HepG2 (cell line): ENCODE data around the gene ENTREP3. TPM values are rescaled to one million over a fixed set of nuclear protein-coding genes. Genes with fewer than 3 reads are reported as not detected.

ENCODE experiments used
- ATAC-seq: fragments of 200-7000 bp; cut with Tn5 transposase; 3 replicates; pipeline ENCODE4 v1.9.1; 2020; ENCODE audit warnings: mild to moderate bottlenecking, moderate library complexity
- BruUV-seq: library from RNA; stranded (reverse); fragments of 400-500 nt; replicated peaks from 2 replicates; lab custom pipeline; 2021; lab: Mats Ljungman, UMichigan
- CTCF ChIA-PET: fragments of 300-600 bp; formaldehyde crosslinking; extraction: SDS; loops from one replicate; lab custom pipeline; 2021; ENCODE audit warnings: low total read pairs, inconsistent platforms, low intra/inter-chr PET ratio; lab: Yijun Ruan, JAX
- POLR2A ChIA-PET: fragments of 350-600 bp; sonication (Branson Sonifier 250); formaldehyde crosslinking; loops from one replicate; lab custom pipeline; 2020; ENCODE audit warnings: antibody characterized with exemption, inconsistent platforms; lab: Yijun Ruan, JAX
- DNase-seq: peaks from one replicate; pipeline ENCODE4 v3.0.0-alpha.2; 2015; ENCODE audit warnings: low spot score
- FAIRE-seq: peaks from 3 replicates; lab custom pipeline; 2011; peaks lifted over from hg19 to GRCh38; lab: Jason Lieb, UNC
- H2AFZ ChIP-seq: one replicate; pipeline ENCODE4 v1.6.1; 2011; ENCODE audit warnings: low read length, inconsistent platforms
- H3K27ac ChIP-seq: fragments of 300-600 bp; 3 replicates; pipeline ENCODE4 v1.8.0; 2011; ENCODE audit warnings: mixed run types, mild to moderate bottlenecking, mixed read lengths, low read length, inconsistent platforms; ENCODE audit not compliant: insufficient read depth; ENCODE audit errors: extremely low read length
- H3K27me3 ChIP-seq, 2 experiments: fragments of 200-600 bp in 1 of 2; 2 replicates in 1 of 2; 3 replicates in 1 of 2; pipeline versions ENCODE4 v1.6.0 to v1.8.0; 2011; ENCODE audit warnings: low read length in 2 of 2, mild to moderate bottlenecking in 2 of 2, moderate library complexity in 2 of 2, inconsistent platforms in 1 of 2; ENCODE audit not compliant: insufficient read depth in 2 of 2, control insufficient read depth in 1 of 2
- H3K36me3 ChIP-seq, 2 experiments: fragments of 200-600 bp in 1 of 2; replicated peaks in 1 of 2; 2 replicates in 1 of 2; 3 replicates in 1 of 2; pipeline versions ENCODE4 v1.5.1 to v1.8.0; 2011; ENCODE audit warnings: low read length in 2 of 2, inconsistent platforms in 1 of 2; ENCODE audit not compliant: insufficient read depth in 2 of 2, control insufficient read depth in 1 of 2
- H3K4me1 ChIP-seq: 2 replicates; pipeline ENCODE4 v1.5.1; 2012; ENCODE audit warnings: low read length, inconsistent platforms; ENCODE audit not compliant: insufficient read depth
- H3K4me2 ChIP-seq: 2 replicates; pipeline ENCODE4 v1.6.0; 2011; ENCODE audit warnings: low read depth, low read length, inconsistent platforms
- H3K4me3 ChIP-seq, 3 experiments: fragments of 200-600 bp in 1 of 3; sonication (generic), shearing (Covaris generic) in 1 of 3; replicated peaks in 1 of 3; 2 replicates each; pipeline ENCODE4 v1.5.1; 2011 to 2016; ENCODE audit warnings: low read length in 3 of 3, inconsistent platforms in 2 of 3, low read depth in 2 of 3, mild to moderate bottlenecking in 2 of 3, control low read depth in 1 of 3, mixed read lengths in 1 of 3; ENCODE audit not compliant: insufficient read depth in 1 of 3
- H3K79me2 ChIP-seq: one replicate; pipeline ENCODE4 v1.6.1; 2011; ENCODE audit warnings: low read length, inconsistent platforms; ENCODE audit not compliant: insufficient read depth
- H3K9ac ChIP-seq: 2 replicates; pipeline ENCODE4 v1.6.0; 2011; ENCODE audit warnings: mild to moderate bottlenecking, low read depth, low read length, inconsistent platforms; ENCODE audit not compliant: insufficient read depth
- H3K9me3 ChIP-seq: 2 replicates; pipeline ENCODE4 v1.5.1; 2012; ENCODE audit warnings: mild to moderate bottlenecking, low read length
- H4K20me1 ChIP-seq: 2 replicates; pipeline ENCODE4 v1.6.0; 2011; ENCODE audit warnings: inconsistent platforms, mild to moderate bottlenecking, low read length, moderate library complexity; ENCODE audit not compliant: insufficient read depth
- ADNP ChIP-seq: sonication (generic); formaldehyde crosslinking; IDR thresholded peaks from 2 replicates; pipeline ENCODE4 v1.4.0; 2020; ENCODE audit warnings: missing genetic modification reagents
- MED1 ChIP-seq: sonication (generic); formaldehyde crosslinking; IDR thresholded peaks from 2 replicates; pipeline ENCODE4 v1.4.0; 2020; ENCODE audit warnings: missing genetic modification reagents
- NFE2 ChIP-seq: sonication (generic); formaldehyde crosslinking; IDR thresholded peaks from 2 replicates; pipeline ENCODE4 v1.4.0; 2020; ENCODE audit warnings: missing genetic modification reagents
- NFE2L2 ChIP-seq: fragments of 150-350 bp; IDR thresholded peaks from 2 replicates; pipeline ENCODE4 v1.6.1; 2014; ENCODE audit warnings: low read length
- RARG ChIP-seq: sonication (generic); formaldehyde crosslinking; IDR thresholded peaks from 2 replicates; pipeline ENCODE4 v1.4.0; 2020; ENCODE audit warnings: low read depth, mild to moderate bottlenecking, missing genetic modification reagents
- SAP130 ChIP-seq: IDR thresholded peaks from 2 replicates; pipeline ENCODE4 v1.6.1; 2016; ENCODE audit warnings: low read depth
- SMARCE1 ChIP-seq: fragments of 450-650 bp; IDR thresholded peaks from 2 replicates; pipeline ENCODE4 v1.6.1; 2017; ENCODE audit warnings: borderline replicate concordance
- TARDBP ChIP-seq: sonication (generic); formaldehyde crosslinking; IDR thresholded peaks from 2 replicates; pipeline ENCODE4 v1.8.0; 2022; ENCODE audit warnings: mild to moderate bottlenecking, missing genetic modification reagents
- ZFY ChIP-seq: sonication (generic); formaldehyde crosslinking; IDR thresholded peaks from 2 replicates; pipeline ENCODE4 v1.4.0; 2020; ENCODE audit warnings: missing genetic modification reagents
- ZNF264 ChIP-seq: sonication (generic); formaldehyde crosslinking; IDR thresholded peaks from 2 replicates; pipeline ENCODE4 v1.4.0; 2020; ENCODE audit warnings: missing genetic modification reagents
- ZNF292 ChIP-seq: sonication (generic); formaldehyde crosslinking; IDR thresholded peaks from 2 replicates; pipeline ENCODE4 v1.8.1; 2022; ENCODE audit warnings: mild to moderate bottlenecking, low read depth, missing genetic modification reagents, borderline replicate concordance
- ZNF44 ChIP-seq: sonication (generic); formaldehyde crosslinking; IDR thresholded peaks from 2 replicates; pipeline ENCODE4 v1.5.1; 2020; ENCODE audit warnings: mild to moderate bottlenecking, missing genetic modification reagents
- ZNF614 ChIP-seq: IDR thresholded peaks from 2 replicates; pipeline ENCODE4 v1.6.1; 2018; ENCODE audit warnings: missing biosample characterization, missing genetic modification reagents, inconsistent platforms, borderline replicate concordance
- WGBS: methylation state at CpG from one replicate; pipeline ENCODE4 v1.1.6; 2017; ENCODE audit warnings: low lambda C conversion rate; 5-methylcytosine and 5-hydroxymethylcytosine counted together
- in situ Hi-C: cut with HindIII; loops from 2 replicates; pipeline ENCODE4 v1.10.0; 2017; ENCODE audit warnings: low pct_unique_long_range_greater_than_20kb; ENCODE audit not compliant: extremely low pct_ligation_motif_present
- intact Hi-C: fragments of 100-400 bp; cut with micrococcal nuclease; formaldehyde crosslinking; loops from one replicate; pipeline ENCODE4 v1.10.0; 2022; ENCODE audit not compliant: unreplicated experiment
- polyA plus RNA-seq, 8 experiments: library from polyadenylated mRNA; depleted of rRNA in 3 of 8; stranded (reverse) in 7 of 8; unstranded in 1 of 8; fragments of >200 nt; fragmentation: Illumina TruSeq in 4 of 8; extraction: Trizol in 4 of 8; gene quantifications; 2 replicates each; pipeline versions ENCODE4 v1.2.1 to v1.2.3, GENCODE V29; 2011 to 2016; ENCODE audit warnings: low read depth in 4 of 8, missing spikeins in 1 of 8, mixed read lengths in 1 of 8; ENCODE audit not compliant: insufficient read depth in 1 of 8
- total RNA-seq, 5 experiments: library from RNA; depleted of rRNA; stranded (reverse); fragments of >200 nt; fragmentation: Illumina TruSeq; extraction: Trizol; gene quantifications; 2 replicates each; pipeline ENCODE4 v1.2.3, GENCODE V29; 2016; ENCODE audit warnings: low read depth in 1 of 5
- TF ChIP-seq, protein P1 (sequence below): sonication (generic); formaldehyde crosslinking; IDR thresholded peaks from 2 replicates; pipeline ENCODE4 v1.5.0; 2020; ENCODE audit warnings: missing genetic modification reagents

The ENTREP3 gene
- total and polyA plus RNA-seq, 2 of the 13 experiments (the other 11 are each of a cell fraction or from before 2014, with no cell fraction given) = 4.1 to 9.9 TPM

DNA sequence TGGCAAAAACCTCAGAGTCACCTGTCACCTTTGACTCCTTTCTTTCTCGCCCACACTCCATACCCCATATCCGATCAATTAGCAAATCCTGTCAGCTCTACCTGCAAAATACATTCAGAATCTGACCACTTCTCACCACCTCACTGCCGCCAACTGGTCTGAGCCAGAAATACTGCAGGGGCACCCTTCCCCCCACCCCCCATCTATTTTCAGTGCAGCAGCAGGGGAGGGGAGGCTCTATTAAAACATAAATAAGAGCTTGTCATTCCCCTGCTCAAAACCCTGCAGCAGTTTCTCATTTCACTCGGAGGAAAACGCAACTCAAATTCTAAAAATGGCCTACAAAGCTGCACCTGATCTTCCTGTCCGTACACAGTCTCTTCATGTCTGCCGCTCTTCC is 42.1 kb upstream of the ENTREP3 start:
- TF ChIP-seq ZNF614 (CRISPR knock-in tag) (no peak), ADNP (no peak), ZNF44 (CRISPR knock-in tag) (no peak), NFE2L2 (no peak), SAP130 (no peak), NFE2 (no peak)
- TF ChIP-seq, protein P1, sequence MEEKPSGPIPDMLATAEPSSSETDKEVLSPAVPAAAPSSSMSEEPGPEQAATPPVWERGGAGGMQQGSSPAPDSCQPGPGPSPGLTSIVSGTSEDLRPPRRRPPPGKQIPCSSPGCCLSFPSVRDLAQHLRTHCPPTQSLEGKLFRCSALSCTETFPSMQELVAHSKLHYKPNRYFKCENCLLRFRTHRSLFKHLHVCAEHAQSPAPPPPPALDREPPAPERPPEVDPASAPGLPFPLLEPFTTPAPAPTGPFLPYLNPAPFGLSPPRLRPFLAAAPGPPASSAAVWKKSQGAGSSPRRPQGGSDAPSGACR (CRISPR knock-in tag) = no peak
- BruUV-seq = no TSS peak
- Histone ChIP-seq H3K4me1 (peaks cover 47% of the 10 kb centered on the region), H2AFZ (no peak overlapping the region), H3K9me3 (no peaks in the 10 kb centered on the region), H3K79me2 (peaks cover 3% of the 10 kb centered on the region), H3K4me2 (no peak overlapping the region; the same call in 1 of the 2 replicates), H3K4me3 (no peak overlapping the region), H3K27ac (no peak overlapping the region), H3K9ac (no peak overlapping the region), H3K27me3 (no peaks in the 10 kb centered on the region), H4K20me1 (no peaks in the 10 kb centered on the region), H3K36me3 (peaks cover 0 to 8% of the 10 kb centered on the region in 2 experiments; a peak in 3 of 5 replicates)
- 98% methylated on average over 7 of the region's 7 CpGs for WGBS
- FAIRE-seq (no peak), ATAC-seq (no peak), DNase-seq (no peak)
- intact Hi-C loops (no loop called here), in situ Hi-C loops (no loop called here)
- ChIA-PET CTCF (no interaction called here), POLR2A (interaction anchor here (1.0 kb wide), 1 partner anchor 9 kb away, joined by 3 read pairs; no protein-coding TSS in a partner anchor)

DNA sequence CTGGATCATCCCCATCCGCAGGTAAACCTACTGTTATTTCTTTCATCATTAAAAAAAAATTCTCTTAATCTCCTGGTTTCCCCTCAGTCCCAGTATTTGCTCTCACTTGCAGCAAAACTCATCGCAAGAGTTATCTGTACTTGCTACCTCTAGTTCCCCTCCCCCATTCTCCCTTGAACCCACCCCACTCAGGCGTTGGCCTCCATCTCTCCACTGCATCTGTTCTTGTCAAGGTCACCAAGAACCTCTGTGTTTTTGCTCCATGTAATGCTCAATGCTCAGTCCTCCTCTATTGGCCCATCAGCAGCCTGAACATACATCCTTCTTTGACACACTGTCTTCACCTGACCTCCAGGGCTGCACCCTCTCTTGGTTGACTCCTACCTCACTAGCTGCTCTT is 41.4 kb upstream of the ENTREP3 start:
- no peak overlapping the region for H3K27ac ChIP-seq
- ChIA-PET POLR2A (interaction anchor here (1.0 kb wide), 1 partner anchor 9 kb away, joined by 3 read pairs; no protein-coding TSS in a partner anchor), CTCF (no interaction called here)
- no peak for TF ChIP-seq TARDBP
- no peak for TF ChIP-seq RARG (CRISPR knock-in tag)
- no peak for TF ChIP-seq MED1 (CRISPR knock-in tag)
- no peak for TF ChIP-seq SMARCE1
- TF ChIP-seq ZFY (CRISPR knock-in tag) = no peak
- TF ChIP-seq ZNF292 (CRISPR knock-in tag) = no peak
- TF ChIP-seq ZNF264 = no peak
- DNase-seq = no peak
- peaks cover 3% of the 10 kb centered on the region for H3K79me2 ChIP-seq
- in situ Hi-C loops (no loop called here), intact Hi-C loops (no loop called here)
- H2AFZ ChIP-seq = no peak overlapping the region
- no peak for FAIRE-seq
- peaks cover 43% of the 10 kb centered on the region for H3K4me1 ChIP-seq
- no peak overlapping the region for H3K4me2 ChIP-seq
- H4K20me1 ChIP-seq = no peaks in the 10 kb centered on the region
- H3K27me3 ChIP-seq = no peaks in the 10 kb centered on the region
- no peak for ATAC-seq
- no peaks in the 10 kb centered on the region for H3K9me3 ChIP-seq
- H3K4me3 ChIP-seq = no peak overlapping the region
- WGBS = 87% methylated on average over 3 of the region's 3 CpGs
- no peak overlapping the region for H3K9ac ChIP-seq
- peaks cover 0 to 8% of the 10 kb centered on the region in 2 experiments; a peak in 3 of 5 replicates for H3K36me3 ChIP-seq
- BruUV-seq = no TSS peak
